HepG2 (cell line): ENCODE measurements around the gene CRNKL1. TPM values are rescaled to one million over a fixed set of nuclear protein-coding genes. Genes with fewer than 3 reads are reported as not detected.

ENCODE experiments used
- CC2D1A ChIP-seq: sonication (generic); formaldehyde crosslinking; IDR thresholded peaks from 2 replicates; pipeline ENCODE4 v1.8.1; 2023; ENCODE audit warnings: mild to moderate bottlenecking, missing genetic modification reagents
- GTF3A ChIP-seq: sonication (generic); formaldehyde crosslinking; conservative IDR thresholded peaks from 2 replicates; pipeline ENCODE4 v1.4.0; 2020; ENCODE audit warnings: mild to moderate bottlenecking, missing genetic modification reagents
- HOXD1 ChIP-seq: sonication (generic); formaldehyde crosslinking; IDR thresholded peaks from 2 replicates; pipeline ENCODE4 v1.5.0; 2020; ENCODE audit warnings: missing genetic modification reagents
- KLF9 ChIP-seq: IDR thresholded peaks from 2 replicates; pipeline ENCODE4 v1.6.1; 2016; ENCODE audit warnings: low read depth
- MLLT10 ChIP-seq: sonication (generic); formaldehyde crosslinking; IDR thresholded peaks from 2 replicates; pipeline ENCODE4 v1.4.0; 2020; ENCODE audit warnings: missing genetic modification reagents
- RAD21 ChIP-seq: fragments of 450-650 bp; formaldehyde crosslinking; IDR thresholded peaks from 2 replicates; pipeline ENCODE4 v1.5.0; 2020; ENCODE audit warnings: mild to moderate bottlenecking
- SP1 ChIP-seq, 2 experiments: fragments of 450-650 bp in 1 of 2; sonication (generic) in 1 of 2; formaldehyde crosslinking in 1 of 2; IDR thresholded peaks; 2 replicates each; pipeline versions ENCODE4 v1.4.0 to v1.6.1; 2016 to 2020; ENCODE audit warnings: missing genetic modification reagents in 1 of 2
- U2AF1 ChIP-seq: fragments of 200-400 bp; formaldehyde crosslinking; optimal IDR thresholded peaks from 2 replicates; pipeline ENCODE3; 2017; ENCODE audit warnings: mild to moderate bottlenecking, low read depth, low read length
- polyA plus RNA-seq, 8 experiments: library from polyadenylated mRNA; depleted of rRNA in 3 of 8; stranded (reverse) in 7 of 8; unstranded in 1 of 8; fragments of >200 nt; fragmentation: Illumina TruSeq in 4 of 8; extraction: Trizol in 4 of 8; gene quantifications; 2 replicates each; pipeline versions ENCODE4 v1.2.1 to v1.2.3, GENCODE V29; 2011 to 2016; ENCODE audit warnings: low read depth in 4 of 8, missing spikeins in 1 of 8, mixed read lengths in 1 of 8; ENCODE audit not compliant: insufficient read depth in 1 of 8
- total RNA-seq, 5 experiments: library from RNA; depleted of rRNA; stranded (reverse); fragments of >200 nt; fragmentation: Illumina TruSeq; extraction: Trizol; gene quantifications; 2 replicates each; pipeline ENCODE4 v1.2.3, GENCODE V29; 2016; ENCODE audit warnings: low read depth in 1 of 5
- TF ChIP-seq, protein P1 (sequence below): sonication (generic); formaldehyde crosslinking; IDR thresholded peaks from 2 replicates; pipeline ENCODE4 v1.5.0; 2020; ENCODE audit warnings: missing genetic modification reagents, mild to moderate bottlenecking, borderline replicate concordance
- TF ChIP-seq, protein P2 (sequence below): IDR thresholded peaks from 2 replicates; pipeline ENCODE4 v1.4.0; 2020; ENCODE audit warnings: mild to moderate bottlenecking, missing genetic modification reagents
- TF ChIP-seq, protein P3 (sequence below): sonication (generic); formaldehyde crosslinking; IDR thresholded peaks from 2 replicates; pipeline ENCODE4 v1.5.0; 2020; ENCODE audit warnings: mild to moderate bottlenecking, missing genetic modification reagents
- TF ChIP-seq, protein P4 (sequence below): sonication (generic); formaldehyde crosslinking; IDR thresholded peaks from 2 replicates; pipeline ENCODE4 v1.4.0; 2020; ENCODE audit warnings: missing genetic modification reagents, borderline replicate concordance
- TF ChIP-seq, protein P5 (sequence below): sonication (generic); formaldehyde crosslinking; IDR thresholded peaks from 2 replicates; pipeline ENCODE4 v1.4.0; 2020; ENCODE audit warnings: missing genetic modification reagents, mild to moderate bottlenecking, borderline replicate concordance
- TF ChIP-seq, protein P6 (sequence below): sonication (generic); formaldehyde crosslinking; IDR thresholded peaks from 2 replicates; pipeline ENCODE4 v1.5.1; 2020; ENCODE audit warnings: missing genetic modification reagents, mild to moderate bottlenecking, borderline replicate concordance

The CRNKL1 gene
- total and polyA plus RNA-seq, 2 of the 13 experiments (the other 11 are each of a cell fraction or from before 2014, with no cell fraction given), result 12.3 to 64.5 TPM

DNA sequence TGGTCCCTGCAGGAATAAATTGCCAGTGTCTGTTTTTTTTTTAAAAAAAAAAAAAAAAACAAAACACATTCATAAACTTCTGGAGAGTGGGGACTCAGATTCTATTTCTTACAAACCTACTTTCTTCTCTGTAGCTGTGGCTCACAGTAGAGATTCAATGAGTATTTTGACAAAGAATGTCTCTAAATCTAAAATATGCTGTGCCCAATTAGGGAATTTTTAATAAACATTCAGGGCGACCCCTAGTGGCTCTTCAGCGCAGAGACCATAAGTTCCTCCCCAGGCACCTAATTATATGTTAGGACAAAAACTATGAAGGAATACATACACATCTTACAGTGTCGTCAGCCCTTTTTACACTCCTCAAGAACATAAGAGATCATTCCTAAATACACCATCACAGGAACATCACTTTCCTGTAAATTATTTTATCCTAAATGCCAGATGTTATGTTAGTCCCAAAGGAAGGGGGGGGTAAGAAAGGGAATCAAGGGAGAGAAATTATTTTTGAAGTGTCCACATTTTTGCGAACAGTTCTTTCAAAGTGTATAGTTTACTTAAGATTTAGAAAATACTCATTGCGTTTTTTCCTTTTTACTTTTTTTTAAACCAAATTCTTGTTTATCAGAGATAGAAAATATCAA lies 56.9 kb downstream of the CRNKL1 start (continued):
- TF ChIP-seq, protein P1, sequence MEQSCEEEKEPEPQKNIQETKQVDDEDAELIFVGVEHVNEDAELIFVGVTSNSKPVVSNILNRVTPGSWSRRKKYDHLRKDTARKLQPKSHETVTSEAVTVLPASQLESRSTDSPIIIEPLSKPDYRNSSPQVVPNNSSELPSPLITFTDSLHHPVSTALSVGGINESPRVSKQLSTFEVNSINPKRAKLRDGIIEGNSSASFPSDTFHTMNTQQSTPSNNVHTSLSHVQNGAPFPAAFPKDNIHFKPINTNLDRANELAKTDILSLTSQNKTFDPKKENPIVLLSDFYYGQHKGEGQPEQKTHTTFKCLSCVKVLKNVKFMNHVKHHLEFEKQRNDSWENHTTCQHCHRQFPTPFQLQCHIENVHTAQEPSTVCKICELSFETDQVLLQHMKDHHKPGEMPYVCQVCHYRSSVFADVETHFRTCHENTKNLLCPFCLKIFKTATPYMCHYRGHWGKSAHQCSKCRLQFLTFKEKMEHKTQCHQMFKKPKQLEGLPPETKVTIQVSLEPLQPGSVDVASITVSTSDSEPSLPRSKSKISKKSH (CRISPR knock-in tag), result no peak
- TF ChIP-seq KLF9 (no peak), HOXD1 (no peak), U2AF1 (no peak), SP1 (IDR thresholded peaks at IDR 0.05) (no peak), SP1 (CRISPR knock-in tag; IDR thresholded peaks at IDR 0.05) (no peak), CC2D1A (CRISPR knock-in tag) (no peak), RAD21 (CRISPR knock-in tag) (peak; percentile 78), MLLT10 (CRISPR knock-in tag) (no peak), GTF3A (CRISPR knock-in tag) (no peak)
- TF ChIP-seq, protein P2, sequence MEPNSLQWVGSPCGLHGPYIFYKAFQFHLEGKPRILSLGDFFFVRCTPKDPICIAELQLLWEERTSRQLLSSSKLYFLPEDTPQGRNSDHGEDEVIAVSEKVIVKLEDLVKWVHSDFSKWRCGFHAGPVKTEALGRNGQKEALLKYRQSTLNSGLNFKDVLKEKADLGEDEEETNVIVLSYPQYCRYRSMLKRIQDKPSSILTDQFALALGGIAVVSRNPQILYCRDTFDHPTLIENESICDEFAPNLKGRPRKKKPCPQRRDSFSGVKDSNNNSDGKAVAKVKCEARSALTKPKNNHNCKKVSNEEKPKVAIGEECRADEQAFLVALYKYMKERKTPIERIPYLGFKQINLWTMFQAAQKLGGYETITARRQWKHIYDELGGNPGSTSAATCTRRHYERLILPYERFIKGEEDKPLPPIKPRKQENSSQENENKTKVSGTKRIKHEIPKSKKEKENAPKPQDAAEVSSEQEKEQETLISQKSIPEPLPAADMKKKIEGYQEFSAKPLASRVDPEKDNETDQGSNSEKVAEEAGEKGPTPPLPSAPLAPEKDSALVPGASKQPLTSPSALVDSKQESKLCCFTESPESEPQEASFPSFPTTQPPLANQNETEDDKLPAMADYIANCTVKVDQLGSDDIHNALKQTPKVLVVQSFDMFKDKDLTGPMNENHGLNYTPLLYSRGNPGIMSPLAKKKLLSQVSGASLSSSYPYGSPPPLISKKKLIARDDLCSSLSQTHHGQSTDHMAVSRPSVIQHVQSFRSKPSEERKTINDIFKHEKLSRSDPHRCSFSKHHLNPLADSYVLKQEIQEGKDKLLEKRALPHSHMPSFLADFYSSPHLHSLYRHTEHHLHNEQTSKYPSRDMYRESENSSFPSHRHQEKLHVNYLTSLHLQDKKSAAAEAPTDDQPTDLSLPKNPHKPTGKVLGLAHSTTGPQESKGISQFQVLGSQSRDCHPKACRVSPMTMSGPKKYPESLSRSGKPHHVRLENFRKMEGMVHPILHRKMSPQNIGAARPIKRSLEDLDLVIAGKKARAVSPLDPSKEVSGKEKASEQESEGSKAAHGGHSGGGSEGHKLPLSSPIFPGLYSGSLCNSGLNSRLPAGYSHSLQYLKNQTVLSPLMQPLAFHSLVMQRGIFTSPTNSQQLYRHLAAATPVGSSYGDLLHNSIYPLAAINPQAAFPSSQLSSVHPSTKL (CRISPR knock-in tag), result no peak
- TF ChIP-seq, protein P3, sequence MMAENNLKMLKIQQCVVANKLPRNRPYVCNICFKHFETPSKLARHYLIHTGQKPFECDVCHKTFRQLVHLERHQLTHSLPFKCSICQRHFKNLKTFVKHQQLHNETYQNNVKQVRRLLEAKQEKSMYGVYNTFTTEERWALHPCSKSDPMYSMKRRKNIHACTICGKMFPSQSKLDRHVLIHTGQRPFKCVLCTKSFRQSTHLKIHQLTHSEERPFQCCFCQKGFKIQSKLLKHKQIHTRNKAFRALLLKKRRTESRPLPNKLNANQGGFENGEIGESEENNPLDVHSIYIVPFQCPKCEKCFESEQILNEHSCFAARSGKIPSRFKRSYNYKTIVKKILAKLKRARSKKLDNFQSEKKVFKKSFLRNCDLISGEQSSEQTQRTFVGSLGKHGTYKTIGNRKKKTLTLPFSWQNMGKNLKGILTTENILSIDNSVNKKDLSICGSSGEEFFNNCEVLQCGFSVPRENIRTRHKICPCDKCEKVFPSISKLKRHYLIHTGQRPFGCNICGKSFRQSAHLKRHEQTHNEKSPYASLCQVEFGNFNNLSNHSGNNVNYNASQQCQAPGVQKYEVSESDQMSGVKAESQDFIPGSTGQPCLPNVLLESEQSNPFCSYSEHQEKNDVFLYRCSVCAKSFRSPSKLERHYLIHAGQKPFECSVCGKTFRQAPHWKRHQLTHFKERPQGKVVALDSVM (CRISPR knock-in tag), result no peak
- TF ChIP-seq, protein P4, sequence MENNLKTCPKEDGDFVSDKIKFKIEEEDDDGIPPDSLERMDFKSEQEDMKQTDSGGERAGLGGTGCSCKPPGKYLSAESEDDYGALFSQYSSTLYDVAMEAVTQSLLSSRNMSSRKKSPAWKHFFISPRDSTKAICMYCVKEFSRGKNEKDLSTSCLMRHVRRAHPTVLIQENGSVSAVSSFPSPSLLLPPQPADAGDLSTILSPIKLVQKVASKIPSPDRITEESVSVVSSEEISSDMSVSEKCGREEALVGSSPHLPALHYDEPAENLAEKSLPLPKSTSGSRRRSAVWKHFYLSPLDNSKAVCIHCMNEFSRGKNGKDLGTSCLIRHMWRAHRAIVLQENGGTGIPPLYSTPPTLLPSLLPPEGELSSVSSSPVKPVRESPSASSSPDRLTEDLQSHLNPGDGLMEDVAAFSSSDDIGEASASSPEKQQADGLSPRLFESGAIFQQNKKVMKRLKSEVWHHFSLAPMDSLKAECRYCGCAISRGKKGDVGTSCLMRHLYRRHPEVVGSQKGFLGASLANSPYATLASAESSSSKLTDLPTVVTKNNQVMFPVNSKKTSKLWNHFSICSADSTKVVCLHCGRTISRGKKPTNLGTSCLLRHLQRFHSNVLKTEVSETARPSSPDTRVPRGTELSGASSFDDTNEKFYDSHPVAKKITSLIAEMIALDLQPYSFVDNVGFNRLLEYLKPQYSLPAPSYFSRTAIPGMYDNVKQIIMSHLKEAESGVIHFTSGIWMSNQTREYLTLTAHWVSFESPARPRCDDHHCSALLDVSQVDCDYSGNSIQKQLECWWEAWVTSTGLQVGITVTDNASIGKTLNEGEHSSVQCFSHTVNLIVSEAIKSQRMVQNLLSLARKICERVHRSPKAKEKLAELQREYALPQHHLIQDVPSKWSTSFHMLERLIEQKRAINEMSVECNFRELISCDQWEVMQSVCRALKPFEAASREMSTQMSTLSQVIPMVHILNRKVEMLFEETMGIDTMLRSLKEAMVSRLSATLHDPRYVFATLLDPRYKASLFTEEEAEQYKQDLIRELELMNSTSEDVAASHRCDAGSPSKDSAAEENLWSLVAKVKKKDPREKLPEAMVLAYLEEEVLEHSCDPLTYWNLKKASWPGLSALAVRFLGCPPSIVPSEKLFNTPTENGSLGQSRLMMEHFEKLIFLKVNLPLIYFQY, result no peak
- TF ChIP-seq, protein P5, sequence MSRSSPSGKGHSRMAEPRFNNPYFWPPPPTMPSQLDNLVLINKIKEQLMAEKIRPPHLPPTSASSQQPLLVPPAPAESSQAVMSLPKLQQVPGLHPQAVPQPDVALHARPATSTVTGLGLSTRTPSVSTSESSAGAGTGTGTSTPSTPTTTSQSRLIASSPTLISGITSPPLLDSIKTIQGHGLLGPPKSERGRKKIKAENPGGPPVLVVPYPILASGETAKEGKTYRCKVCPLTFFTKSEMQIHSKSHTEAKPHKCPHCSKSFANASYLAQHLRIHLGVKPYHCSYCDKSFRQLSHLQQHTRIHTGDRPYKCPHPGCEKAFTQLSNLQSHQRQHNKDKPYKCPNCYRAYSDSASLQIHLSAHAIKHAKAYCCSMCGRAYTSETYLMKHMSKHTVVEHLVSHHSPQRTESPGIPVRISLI, result peak; percentile 62; the same call in 1 of the 2 replicates
- TF ChIP-seq, protein P6, sequence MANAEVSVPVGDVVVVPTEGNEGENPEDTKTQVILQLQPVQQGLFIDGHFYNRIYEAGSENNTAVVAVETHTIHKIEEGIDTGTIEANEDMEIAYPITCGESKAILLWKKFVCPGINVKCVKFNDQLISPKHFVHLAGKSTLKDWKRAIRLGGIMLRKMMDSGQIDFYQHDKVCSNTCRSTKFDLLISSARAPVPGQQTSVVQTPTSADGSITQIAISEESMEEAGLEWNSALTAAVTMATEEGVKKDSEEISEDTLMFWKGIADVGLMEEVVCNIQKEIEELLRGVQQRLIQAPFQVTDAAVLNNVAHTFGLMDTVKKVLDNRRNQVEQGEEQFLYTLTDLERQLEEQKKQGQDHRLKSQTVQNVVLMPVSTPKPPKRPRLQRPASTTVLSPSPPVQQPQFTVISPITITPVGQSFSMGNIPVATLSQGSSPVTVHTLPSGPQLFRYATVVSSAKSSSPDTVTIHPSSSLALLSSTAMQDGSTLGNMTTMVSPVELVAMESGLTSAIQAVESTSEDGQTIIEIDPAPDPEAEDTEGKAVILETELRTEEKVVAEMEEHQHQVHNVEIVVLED (CRISPR knock-in tag), result no peak
